Measurements from ENCODE around the gene PLAC9.
"Not testable (repeated sequence)": the region's sequence is repeated elsewhere in the genome, so short reads cannot be mapped to it uniquely, and the experiment has no call there.

Gene PLAC9

DNA sequence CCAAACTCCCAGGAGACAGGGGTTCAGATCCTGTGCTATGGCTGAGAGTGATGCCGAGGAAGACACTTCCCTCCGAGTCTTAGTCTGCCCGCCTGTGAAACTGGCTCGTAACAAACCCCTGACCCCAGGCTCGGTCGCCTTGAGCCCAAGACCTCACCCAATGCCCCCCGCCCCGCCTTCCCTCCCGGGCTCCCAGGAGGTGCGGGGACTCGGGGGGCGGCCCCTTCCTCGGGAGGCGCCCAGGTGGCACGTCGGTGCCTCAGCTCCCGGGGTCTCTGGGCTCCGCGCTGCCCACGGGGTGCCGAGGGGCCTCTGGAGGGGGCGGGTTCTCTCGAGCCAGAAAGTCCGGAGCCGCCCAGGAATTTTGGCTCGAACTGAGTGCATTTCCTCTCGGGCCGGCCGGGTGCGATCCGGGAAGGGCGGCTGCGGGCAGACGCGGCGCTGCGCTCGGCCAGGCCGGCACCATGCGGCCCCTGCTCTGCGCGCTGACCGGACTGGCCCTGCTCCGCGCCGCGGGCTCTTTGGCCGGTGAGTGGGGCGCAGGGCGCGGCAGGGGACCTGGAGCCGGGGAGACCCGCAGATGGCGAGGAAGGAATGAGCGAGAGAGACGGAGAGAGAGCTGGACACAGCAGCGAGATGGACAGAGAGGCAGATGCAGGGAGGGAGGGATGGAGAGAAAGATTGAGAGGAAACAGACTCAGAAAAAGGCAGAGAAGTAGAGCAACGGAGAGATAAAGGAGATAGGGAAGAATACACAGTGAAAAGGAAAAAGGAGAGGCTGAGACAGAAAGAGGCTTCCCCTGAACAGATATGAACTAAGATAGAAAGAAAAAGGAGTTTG is at the start of gene PLAC9:
Gene PLAC9 (plus strand): TSS at position 432 of the 841 bp plus-strand sequence. CDS start 33 bp downstream, at position 465.
- DNase-seq (ENCODE audit: low read depth): no peak

GRCh38 chr10:80090121-80090520 is 42.4 kb upstream of the PLAC9 start:
- no peak for DNase-seq (ENCODE audit: low read depth)

- no peak for DNase-seq (ENCODE audit: low read depth)
These were observed 38.3 kb upstream of the PLAC9 start for GRCh38 chr10:80094231-80094630.

DNA sequence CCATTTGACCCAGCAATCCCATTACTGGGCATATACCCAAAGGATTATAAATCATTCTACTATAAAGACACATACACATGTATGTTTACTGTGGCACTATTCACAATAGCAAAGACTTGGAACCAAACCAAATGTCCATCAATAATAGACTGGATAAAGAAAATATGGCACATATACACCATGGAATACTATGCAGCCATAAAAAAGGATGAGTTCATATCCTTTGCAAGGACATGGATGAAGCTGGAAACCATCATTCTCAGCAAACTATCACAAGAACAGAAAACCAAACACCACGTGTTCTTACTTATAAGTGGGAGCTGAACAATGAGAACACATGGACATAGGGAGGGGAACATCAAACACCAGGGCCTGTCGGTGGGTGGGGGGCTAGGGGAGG is 34.3 kb upstream of the PLAC9 start:
- DNase-seq (ENCODE audit: low read depth): not testable (repeated sequence)

GRCh38 chr10:80099295-80099694 is 33.2 kb upstream of the PLAC9 start:
- not testable (repeated sequence) for DNase-seq (ENCODE audit: low read depth)

GRCh38 chr10:80100116-80100515 is 32.4 kb upstream of the PLAC9 start:
- DNase-seq (ENCODE audit: low read depth): no peak

GRCh38 chr10:80100861-80101695 is 31.5 kb upstream of the PLAC9 start:
- no peak for DNase-seq (ENCODE audit: low read depth)

- DNase-seq (ENCODE audit: low read depth): peak; percentile 58
These were observed 28.2 kb upstream of the PLAC9 start for GRCh38 chr10:80104066-80104926.

- no peak for DNase-seq (ENCODE audit: low read depth)
These were observed 23.8 kb upstream of the PLAC9 start for GRCh38 chr10:80108576-80109239.

GRCh38 chr10:80110986-80111385 is 21.5 kb upstream of the PLAC9 start:
- no peak for DNase-seq (ENCODE audit: low read depth)

GRCh38 chr10:80118669-80119068 is 13.9 kb upstream of the PLAC9 start:
- DNase-seq (ENCODE audit: low read depth): no peak

GRCh38 chr10:80122110-80122710 is 10.3 kb upstream of the PLAC9 start:
- no peak for DNase-seq (ENCODE audit: low read depth)

GRCh38 chr10:80122746-80123145 is 9.8 kb upstream of the PLAC9 start:
- DNase-seq (ENCODE audit: low read depth): no peak

- DNase-seq (ENCODE audit: low read depth): no peak
These were observed 5.7 kb upstream of the PLAC9 start for GRCh38 chr10:80126876-80127275.

DNA sequence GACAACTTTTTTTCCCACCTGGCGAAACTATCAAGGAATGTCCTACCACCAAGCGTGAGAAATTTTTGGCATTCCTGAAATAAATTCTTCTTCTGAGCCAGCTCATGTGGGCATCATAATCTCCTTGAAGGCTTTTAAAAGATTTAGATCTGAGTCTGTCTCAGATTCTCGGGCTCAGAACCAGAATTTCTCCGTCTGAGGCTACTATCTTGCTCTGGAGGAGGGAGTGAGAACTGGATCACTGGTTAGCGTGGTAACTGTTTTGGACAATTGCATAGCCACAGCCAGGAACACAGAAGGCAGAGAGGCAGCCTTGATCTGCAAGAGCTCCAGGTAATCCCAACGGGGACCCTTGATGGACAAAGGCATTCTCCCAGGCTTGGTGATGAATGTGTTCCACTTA is 1.0 kb upstream of the PLAC9 start:
- peak; percentile 41 for DNase-seq (ENCODE audit: low read depth)

GRCh38 chr10:80133206-80133605 is 676 bp downstream of the PLAC9 start:
- DNase-seq (ENCODE audit: low read depth): no peak

GRCh38 chr10:80133687-80134086 is 1.2 kb downstream of the PLAC9 start:
- DNase-seq (ENCODE audit: low read depth): not testable (repeated sequence)

- DNase-seq (ENCODE audit: low read depth): peak; percentile 56
These were observed 3.6 kb downstream of the PLAC9 start for GRCh38 chr10:80136134-80136571.

- DNase-seq (ENCODE audit: low read depth): no peak
These were observed 4.7 kb downstream of the PLAC9 start for GRCh38 chr10:80137031-80137862.

DNA sequence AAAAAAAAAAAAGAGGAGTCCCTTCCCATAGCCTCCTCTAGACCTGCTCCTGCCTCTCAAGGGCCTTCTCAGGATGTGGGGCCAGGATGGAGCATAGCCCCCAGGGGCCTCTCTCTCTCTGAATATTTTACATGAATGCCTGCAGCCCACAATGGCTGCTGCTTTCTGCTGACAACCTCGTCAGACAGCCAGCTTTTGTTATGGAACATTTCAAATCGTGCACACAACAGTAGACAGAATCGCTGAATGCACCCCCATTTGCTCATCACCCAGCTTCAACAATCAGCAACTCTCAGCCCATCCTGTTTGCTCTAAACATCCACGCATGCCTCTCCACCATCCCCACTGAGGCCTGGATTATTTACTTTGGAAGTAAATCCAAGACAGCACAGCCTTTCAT is 5.4 kb downstream of the PLAC9 start:
- DNase-seq (ENCODE audit: low read depth): no peak

All from amniotic epithelial cell (primary cell).